Endothelial cell of umbilical vein (primary cell): ENCODE results near the gene SLC15A3.

Source experiments
- CTCF ChIP-seq, 2 donors: IDR thresholded peaks; 1 replicate in 1 of 2; 2 replicates in 1 of 2; pipeline ENCODE4 v1.5.1; 2011; ENCODE audit warnings: low read length in 2 of 2, mild to moderate bottlenecking in 2 of 2, moderate library complexity in 2 of 2, control low read depth in 1 of 2, inconsistent platforms in 1 of 2, low read depth in 1 of 2; ENCODE audit not compliant: insufficient read depth in 1 of 2; ENCODE audit errors: extremely low read depth in 1 of 2
- EZH2 ChIP-seq: IDR thresholded peaks from 2 replicates; pipeline ENCODE4 v1.6.1; 2012; ENCODE audit warnings: borderline replicate concordance, low read depth, mild to moderate bottlenecking, moderate library complexity, low read length, inconsistent platforms; ENCODE audit not compliant: severe bottlenecking
- FOS ChIP-seq: IDR thresholded peaks from 2 replicates; pipeline ENCODE4 v1.6.1; 2011; ENCODE audit warnings: mild to moderate bottlenecking, low read length, moderate library complexity, borderline replicate concordance; ENCODE audit not compliant: insufficient read depth
- JUN ChIP-seq: IDR thresholded peaks from 2 replicates; pipeline ENCODE4 v1.6.1; 2011; ENCODE audit warnings: borderline replicate concordance, low read depth; ENCODE audit not compliant: insufficient read length, insufficient read depth
- MAX ChIP-seq: IDR thresholded peaks from 2 replicates; pipeline ENCODE4 v1.6.1; 2011; ENCODE audit not compliant: insufficient read depth, insufficient read length
- MYC ChIP-seq: IDR thresholded peaks from one replicate; pipeline ENCODE4 v1.6.1; 2011; ENCODE audit warnings: mild to moderate bottlenecking, low read depth, low read length
- POLR2A ChIP-seq: IDR thresholded peaks from 2 replicates; pipeline ENCODE4 v1.6.1; 2012; ENCODE audit warnings: low read depth, mild to moderate bottlenecking, control low read depth, low read length
- POLR2AphosphoS5 ChIP-seq: IDR thresholded peaks from 2 replicates; pipeline ENCODE4 v1.6.1; 2012; ENCODE audit warnings: low read depth, mild to moderate bottlenecking, control low read depth, low read length, moderate library complexity; ENCODE audit not compliant: insufficient read depth

GRCh38 chr11:60942219-60942618 lies 9.8 kb downstream of the SLC15A3 start:
- TF ChIP-seq CTCF (IDR thresholded peaks at IDR 0.05; ENCODE audit: extremely low read depth in 1 of 2, insufficient read depth in 1 of 2, low read depth in 1 of 2, low read length in 2 of 2) (no peak), MAX (no peak), POLR2A (no peak), EZH2 (no peak), MYC (no peak), POLR2AphosphoS5 (no peak), FOS (no peak), JUN (no peak)
